HG02943 (cell line): ENCODE results near the gene UNC5B.

Experiments used
- ATAC-seq: cut with Tn5 transposase; IDR thresholded peaks from one replicate; pipeline ENCODE4 v1.9.1; 2021; ENCODE audit warnings: mild to moderate bottlenecking, low read depth, moderate library complexity; ENCODE audit not compliant: unreplicated experiment

The UNC5B gene

GRCh38 chr10:71237843-71238623 lies 25.7 kb downstream of the UNC5B start:
- ATAC-seq = no peak

- no peak for ATAC-seq
Measured at GRCh38 chr10:71238626-71239025, 26.3 kb downstream of the UNC5B start.

- no peak for ATAC-seq
Measured at GRCh38 chr10:71239131-71239915, 27.0 kb downstream of the UNC5B start.

GRCh38 chr10:71239946-71240795 lies 27.8 kb downstream of the UNC5B start:
- no peak for ATAC-seq

GRCh38 chr10:71241114-71241829 lies 28.9 kb downstream of the UNC5B start:
- ATAC-seq = no peak

- no peak for ATAC-seq
Measured at GRCh38 chr10:71241830-71242621, 29.7 kb downstream of the UNC5B start.

GRCh38 chr10:71242622-71243009 lies 30.2 kb downstream of the UNC5B start:
- no peak for ATAC-seq

- ATAC-seq = no peak
Measured at GRCh38 chr10:71243756-71244395, 31.5 kb downstream of the UNC5B start.

GRCh38 chr10:71244431-71245419 lies 32.4 kb downstream of the UNC5B start:
- no peak for ATAC-seq

GRCh38 chr10:71245420-71246325 lies 33.3 kb downstream of the UNC5B start:
- ATAC-seq = no peak

- no peak for ATAC-seq
Measured at GRCh38 chr10:71246591-71247413, 34.4 kb downstream of the UNC5B start.

- ATAC-seq = no peak
Measured at GRCh38 chr10:71247414-71247705, 35.0 kb downstream of the UNC5B start.

GRCh38 chr10:71247804-71248203 lies 35.4 kb downstream of the UNC5B start:
- no peak for ATAC-seq

- ATAC-seq = no peak
Measured at GRCh38 chr10:71248210-71248609, 35.8 kb downstream of the UNC5B start.

GRCh38 chr10:71249996-71250395 lies 37.6 kb downstream of the UNC5B start:
- ATAC-seq = no peak

- no peak for ATAC-seq
Measured at GRCh38 chr10:71250405-71250804, 38.0 kb downstream of the UNC5B start.
